Epithelial cell of esophagus (primary cell): ENCODE data around the gene CGB1.

Experiments
- DNase-seq: peaks from one replicate; pipeline ENCODE4 v3.0.0; 2010; ENCODE audit warnings: low read depth
- H3K4me3 ChIP-seq: 2 replicates; pipeline ENCODE4 v1.5.1; 2011; ENCODE audit warnings: mild to moderate bottlenecking, low read length, control low read depth
- TF ChIP-seq, protein P1 (sequence below): IDR thresholded peaks from 2 replicates; pipeline ENCODE4 v1.5.1; 2011; ENCODE audit warnings: low read depth, mild to moderate bottlenecking, low read length, control low read depth, inconsistent platforms; ENCODE audit not compliant: insufficient read depth; ENCODE audit errors: missing control alignments

CGB1 gene

DNA sequence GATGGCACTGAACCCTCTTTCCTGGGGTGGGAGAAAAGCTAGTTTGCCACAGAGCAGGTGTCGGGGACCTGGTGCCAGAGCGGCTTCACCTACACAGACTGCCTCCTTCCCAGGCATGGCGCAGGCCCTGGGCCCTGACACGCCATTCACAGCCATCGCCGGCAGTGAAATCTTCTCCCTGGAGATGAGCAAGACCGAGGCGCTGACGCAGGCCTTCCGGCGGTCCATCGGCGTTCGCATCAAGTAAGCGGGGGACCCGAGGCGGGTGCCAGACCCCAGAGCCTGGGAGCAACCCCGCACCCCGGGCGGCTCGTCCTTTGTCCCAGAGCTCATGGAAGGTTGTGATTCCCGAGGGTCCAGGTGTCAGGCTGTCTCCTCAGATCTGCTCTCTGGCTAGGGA is 29.8 kb downstream of the CGB1 start:
- DNase-seq: no peak
- TF ChIP-seq, protein P1, sequence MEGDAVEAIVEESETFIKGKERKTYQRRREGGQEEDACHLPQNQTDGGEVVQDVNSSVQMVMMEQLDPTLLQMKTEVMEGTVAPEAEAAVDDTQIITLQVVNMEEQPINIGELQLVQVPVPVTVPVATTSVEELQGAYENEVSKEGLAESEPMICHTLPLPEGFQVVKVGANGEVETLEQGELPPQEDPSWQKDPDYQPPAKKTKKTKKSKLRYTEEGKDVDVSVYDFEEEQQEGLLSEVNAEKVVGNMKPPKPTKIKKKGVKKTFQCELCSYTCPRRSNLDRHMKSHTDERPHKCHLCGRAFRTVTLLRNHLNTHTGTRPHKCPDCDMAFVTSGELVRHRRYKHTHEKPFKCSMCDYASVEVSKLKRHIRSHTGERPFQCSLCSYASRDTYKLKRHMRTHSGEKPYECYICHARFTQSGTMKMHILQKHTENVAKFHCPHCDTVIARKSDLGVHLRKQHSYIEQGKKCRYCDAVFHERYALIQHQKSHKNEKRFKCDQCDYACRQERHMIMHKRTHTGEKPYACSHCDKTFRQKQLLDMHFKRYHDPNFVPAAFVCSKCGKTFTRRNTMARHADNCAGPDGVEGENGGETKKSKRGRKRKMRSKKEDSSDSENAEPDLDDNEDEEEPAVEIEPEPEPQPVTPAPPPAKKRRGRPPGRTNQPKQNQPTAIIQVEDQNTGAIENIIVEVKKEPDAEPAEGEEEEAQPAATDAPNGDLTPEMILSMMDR: no peak
- no peak overlapping the region for H3K4me3 ChIP-seq

- no peak for DNase-seq
- no peak overlapping the region for H3K4me3 ChIP-seq
- TF ChIP-seq, protein P1: no peak
Observed at GRCh38 chr19:49004964-49005614, 31.6 kb downstream of the CGB1 start.

DNA sequence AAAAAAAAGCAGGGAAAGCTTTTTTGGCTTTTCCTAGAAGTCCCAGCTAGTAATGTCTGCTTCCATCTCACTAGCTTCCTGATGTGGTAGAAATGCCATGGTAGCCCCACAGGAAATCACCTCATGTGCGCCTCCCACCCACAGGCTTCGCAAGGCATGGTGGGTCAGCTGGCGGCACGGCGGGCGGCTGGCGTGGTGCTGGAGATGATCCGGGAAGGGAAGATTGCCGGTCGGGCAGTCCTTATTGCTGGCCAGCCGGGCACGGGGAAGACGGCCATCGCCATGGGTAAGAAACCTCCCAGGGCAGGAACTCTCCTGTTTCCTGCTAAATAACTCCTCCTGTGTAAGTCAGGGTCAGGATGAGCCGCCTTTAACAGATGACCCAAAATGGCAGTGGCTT is 32.6 kb downstream of the CGB1 start:
- no peak for DNase-seq
- TF ChIP-seq, protein P1: no peak
- no peak overlapping the region for H3K4me3 ChIP-seq

- TF ChIP-seq, protein P1: peak; percentile 77
- H3K4me3 ChIP-seq: no peak overlapping the region
- DNase-seq: peak; percentile 82
Observed at GRCh38 chr19:48999481-49000325, 37.0 kb downstream of the CGB1 start.

- no peak overlapping the region for H3K4me3 ChIP-seq
- TF ChIP-seq, protein P1: peak; percentile 53
- DNase-seq: peak; percentile 68
Observed at GRCh38 chr19:48997972-48998371, 38.7 kb downstream of the CGB1 start.

- H3K4me3 ChIP-seq: peak overlapping the region; percentile 90
- TF ChIP-seq, protein P1: no peak
- no peak for DNase-seq
Observed at GRCh38 chr19:48994035-48994386, 42.7 kb downstream of the CGB1 start.
